CD8-positive, alpha-beta memory T cell (primary cell): ENCODE results near the gene NFIL3. TPM values are rescaled to one million over a fixed set of nuclear protein-coding genes. Genes with fewer than 3 reads are reported as not detected.

ENCODE experiments used
- CTCF ChIA-PET: fragments of 350-600 bp; sonication (Branson Sonifier 250); formaldehyde crosslinking; loops from one replicate; lab custom pipeline; 2021; ENCODE audit warnings: antibody characterized with exemption; lab: Charles Lee
- POLR2A ChIA-PET: fragments of 350-600 bp; sonication (Branson Sonifier 250); formaldehyde crosslinking; loops from one replicate; lab custom pipeline; 2021; ENCODE audit warnings: antibody characterized with exemption; lab: Charles Lee
- DNase-seq, 5 donors: peaks; one replicate each; pipeline versions ENCODE4 v3.0.0 to v3.0.0-alpha.2; 2020 to 2022; ENCODE audit warnings: mixed read lengths in 1 of 5
- H3K27ac ChIP-seq: one replicate; pipeline ENCODE4 v1.7.0; 2013; ENCODE audit warnings: low read depth, mild to moderate bottlenecking, low read length, moderate library complexity
- H3K27me3 ChIP-seq: 2 replicates; pipeline ENCODE4 v1.7.0; 2013; ENCODE audit warnings: low read length, mild to moderate bottlenecking; ENCODE audit not compliant: insufficient read depth, poor library complexity, severe bottlenecking
- H3K36me3 ChIP-seq: 2 replicates; pipeline ENCODE4 v1.7.0; 2013; ENCODE audit warnings: mild to moderate bottlenecking, low read length, moderate library complexity; ENCODE audit not compliant: insufficient read depth
- H3K4me1 ChIP-seq: 2 replicates; pipeline ENCODE4 v1.7.0; 2013; ENCODE audit warnings: mild to moderate bottlenecking, low read length, moderate library complexity; ENCODE audit not compliant: insufficient read depth
- H3K4me3 ChIP-seq: 2 replicates; pipeline ENCODE4 v1.7.0; 2013; ENCODE audit warnings: mild to moderate bottlenecking, low read length
- H3K9me3 ChIP-seq: 2 replicates; pipeline ENCODE4 v1.7.0; 2013; ENCODE audit warnings: mild to moderate bottlenecking, low read length
- H3K27ac Mint-ChIP-seq, 8 donors: one replicate each; pipeline ENCODE4 v1.8.0; 2020 to 2021; ENCODE audit warnings: mixed read lengths in 8 of 8, mild to moderate bottlenecking in 6 of 8, inconsistent platforms in 3 of 8, moderate library complexity in 3 of 8
- H3K27me3 Mint-ChIP-seq, 2 donors: one replicate each; pipeline ENCODE4 v1.8.0; 2020 to 2021; ENCODE audit warnings: mixed read lengths in 2 of 2, mild to moderate bottlenecking in 1 of 2, moderate library complexity in 1 of 2
- H3K36me3 Mint-ChIP-seq, 3 donors: one replicate each; pipeline ENCODE4 v1.8.0; 2020 to 2021; ENCODE audit warnings: mixed read lengths in 3 of 3, inconsistent platforms in 1 of 3, mild to moderate bottlenecking in 1 of 3
- H3K4me1 Mint-ChIP-seq, 3 donors: one replicate each; pipeline ENCODE4 v1.8.0; 2020 to 2021; ENCODE audit warnings: mixed read lengths in 3 of 3, inconsistent platforms in 1 of 3, mild to moderate bottlenecking in 1 of 3
- H3K4me3 Mint-ChIP-seq, 7 donors: one replicate each; pipeline ENCODE4 v1.8.0; 2020 to 2021; ENCODE audit warnings: mixed read lengths in 7 of 7, mild to moderate bottlenecking in 6 of 7, moderate library complexity in 4 of 7, inconsistent platforms in 2 of 7
- H3K9me3 Mint-ChIP-seq, 5 donors: one replicate each; pipeline ENCODE4 v1.8.0; 2020 to 2022; ENCODE audit warnings: mixed read lengths in 5 of 5, mild to moderate bottlenecking in 3 of 5, moderate library complexity in 2 of 5, inconsistent platforms in 1 of 5
- polyA plus RNA-seq: library from polyadenylated mRNA; unstranded; fragments of 300-500 nt; fragmentation: Illumina TruSeq; gene quantifications from one replicate; pipeline ENCODE4 v1.2.3, GENCODE V29; 2021
- total RNA-seq, 2 experiments: library from RNA; stranded (reverse); gene quantifications; one replicate each; pipeline ENCODE4 v1.2.3, GENCODE V29; 2021

NFIL3 gene
- total and polyA plus RNA-seq, 3 experiments from 2014 or later, result 5.4 to 69.3 (median 68.6) TPM

DNA sequence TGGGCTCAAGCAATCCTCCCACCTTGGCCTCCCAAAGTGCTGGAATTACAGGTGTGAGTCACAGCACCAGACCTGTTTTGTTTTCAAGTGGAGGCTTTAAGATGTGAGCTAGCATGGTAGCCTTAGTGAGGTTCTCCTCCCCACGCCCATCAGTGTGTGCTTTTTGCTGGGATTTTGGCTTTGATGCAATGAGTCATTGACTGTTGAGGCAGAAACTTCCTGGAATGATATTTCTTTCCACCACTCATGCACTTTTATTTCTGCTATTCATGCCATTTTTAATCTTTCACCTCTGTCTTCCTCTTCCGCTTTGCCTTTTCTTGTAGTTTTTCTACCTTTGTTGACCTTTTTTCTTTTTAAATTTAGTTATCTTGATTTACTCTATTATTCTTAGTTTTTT is 4.2 kb upstream of the NFIL3 start:
- no peaks in the 10 kb centered on the region for H3K27me3 ChIP-seq
- no peaks in the 10 kb centered on the region for H3K36me3 ChIP-seq
- CTCF ChIA-PET, result interaction anchor here (5.6 kb wide), 1 partner anchor 394 kb away, joined by 34 read pairs; no protein-coding TSS in a partner anchor
- H3K27ac Mint-ChIP-seq, result peak overlapping the region in 2 of 8 donors; percentile 25 to 80
- no peak overlapping the region for H3K4me3 ChIP-seq
- H3K4me1 Mint-ChIP-seq, result peaks cover 22 to 25% (median 24%) of the 10 kb centered on the region in 3 donors
- H3K4me3 Mint-ChIP-seq, result peak overlapping the region in 1 of 7 donors; percentile 37
- no peaks in the 10 kb centered on the region for H3K9me3 ChIP-seq
- no peak overlapping the region for H3K27ac ChIP-seq
- H3K27me3 Mint-ChIP-seq, result peaks cover 0 to 11% of the 10 kb centered on the region in 2 donors
- H3K4me1 ChIP-seq, result peaks cover 17% of the 10 kb centered on the region
- H3K36me3 Mint-ChIP-seq, result peaks cover 0 to 9% (median 0%) of the 10 kb centered on the region in 3 donors
- no peaks in the 10 kb centered on the region for H3K9me3 Mint-ChIP-seq
- DNase-seq, result no peak
- POLR2A ChIA-PET, result no interaction called here

DNA sequence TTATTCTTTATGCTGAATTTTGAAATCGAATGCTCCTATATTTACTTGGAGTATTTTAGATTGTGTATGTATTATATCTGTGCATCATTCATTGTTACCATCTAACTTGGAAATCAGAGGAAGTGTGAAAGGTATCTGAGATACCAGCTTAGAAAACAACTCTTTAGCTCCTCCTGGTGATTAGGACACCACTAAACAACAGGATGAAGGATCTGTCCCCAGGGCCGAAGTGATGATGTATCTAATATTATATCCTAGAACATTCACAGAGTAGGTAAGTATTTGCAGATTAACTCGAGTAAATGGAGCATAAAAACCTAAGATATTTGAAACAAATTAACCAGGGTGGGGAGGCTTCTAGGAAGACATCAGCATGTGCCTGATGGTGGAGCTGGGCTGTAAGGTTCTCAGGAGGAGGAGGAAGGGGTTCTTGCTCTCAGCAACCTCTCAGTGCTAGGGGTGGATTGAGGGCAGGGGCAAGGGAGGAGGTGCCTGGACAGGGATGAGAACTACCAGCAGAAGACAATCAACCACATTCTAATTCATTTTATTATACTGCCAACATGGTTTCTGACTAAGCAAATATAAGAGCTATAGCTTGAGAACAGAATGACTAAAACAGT is 2.6 kb upstream of the NFIL3 start:
- Mint-ChIP-seq H3K9me3 (no peaks in the 10 kb centered on the region), H3K27me3 (peaks cover 6 to 12% of the 10 kb centered on the region in 2 donors), H3K4me1 (peaks cover 36 to 39% (median 37%) of the 10 kb centered on the region in 3 donors), H3K36me3 (peaks cover 0 to 9% (median 0%) of the 10 kb centered on the region in 3 donors), H3K27ac (peak overlapping the region in 5 of 8 donors; percentile 8 to 88 (median 20)), H3K4me3 (peak overlapping the region in 5 of 7 donors; percentile 14 to 98 (median 85))
- Histone ChIP-seq H3K4me3 (no peak overlapping the region), H3K9me3 (no peaks in the 10 kb centered on the region), H3K27ac (no peak overlapping the region), H3K4me1 (peaks cover 32% of the 10 kb centered on the region), H3K27me3 (no peaks in the 10 kb centered on the region), H3K36me3 (no peaks in the 10 kb centered on the region)
- CTCF ChIA-PET, result interaction anchor here (0.6 to 5.6 kb wide), 16 partner anchors 10 to 511 kb away, joined by 3 to 51 read pairs (median 4); no protein-coding TSS in a partner anchor
- POLR2A ChIA-PET, result no interaction called here
- DNase-seq, result peak in 2 of 5 donors; percentile 22 to 29

DNA sequence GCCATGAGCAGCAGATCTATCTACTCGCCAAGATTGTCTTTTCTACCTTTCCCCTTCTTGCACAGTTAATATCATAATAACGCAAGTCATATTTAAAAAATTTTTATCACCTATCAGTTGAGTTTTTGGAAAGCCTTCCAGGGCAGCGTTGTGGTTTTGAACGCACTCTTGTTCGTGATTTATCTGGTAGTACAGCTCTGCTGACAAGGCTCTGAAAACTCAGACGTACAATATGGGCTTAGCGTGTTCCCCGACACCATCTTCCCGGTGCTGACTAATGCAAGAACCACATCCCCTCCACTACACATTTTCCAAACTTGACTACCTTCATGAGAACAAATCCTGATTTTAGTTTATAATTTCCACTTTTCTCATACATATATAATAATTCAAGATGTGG is 1.6 kb upstream of the NFIL3 start:
- peak overlapping the region; percentile 78 to 97 (median 90) for H3K27ac Mint-ChIP-seq
- H3K4me1 Mint-ChIP-seq, result peaks cover 39 to 44% (median 43%) of the 10 kb centered on the region in 3 donors
- no peaks in the 10 kb centered on the region for H3K9me3 Mint-ChIP-seq
- POLR2A ChIA-PET, result interaction anchor here (3.1 kb wide), 1 partner anchor 64 kb away, joined by 11 read pairs; the partner anchor contains the start of gene AUH
- H3K27me3 Mint-ChIP-seq, result peaks cover 12 to 18% of the 10 kb centered on the region in 2 donors
- H3K9me3 ChIP-seq, result no peaks in the 10 kb centered on the region
- H3K4me1 ChIP-seq, result peaks cover 38% of the 10 kb centered on the region
- H3K36me3 ChIP-seq, result no peaks in the 10 kb centered on the region
- DNase-seq, result no peak
- no peaks in the 10 kb centered on the region for H3K27me3 ChIP-seq
- CTCF ChIA-PET, result interaction anchor here (0.9 to 5.6 kb wide), 13 partner anchors 8 to 510 kb away, joined by 3 to 51 read pairs (median 4); no protein-coding TSS in a partner anchor
- H3K27ac ChIP-seq, result no peak overlapping the region
- peak overlapping the region; percentile 85 to 98 (median 87) for H3K4me3 Mint-ChIP-seq
- H3K4me3 ChIP-seq, result peak overlapping the region; percentile 50
- peaks cover 0 to 9% (median 0%) of the 10 kb centered on the region in 3 donors for H3K36me3 Mint-ChIP-seq

- Mint-ChIP-seq H3K4me3 (peak overlapping the region; percentile 85 to 98 (median 87)), H3K9me3 (no peaks in the 10 kb centered on the region), H3K36me3 (peaks cover 0 to 9% (median 0%) of the 10 kb centered on the region in 3 donors), H3K4me1 (peaks cover 41 to 46% (median 44%) of the 10 kb centered on the region in 3 donors), H3K27me3 (peaks cover 19 to 23% of the 10 kb centered on the region in 2 donors), H3K27ac (peak overlapping the region; percentile 78 to 97 (median 90))
- Histone ChIP-seq H3K4me1 (peaks cover 38% of the 10 kb centered on the region), H3K36me3 (no peaks in the 10 kb centered on the region), H3K9me3 (no peaks in the 10 kb centered on the region), H3K27me3 (no peaks in the 10 kb centered on the region), H3K4me3 (peak overlapping the region; percentile 50), H3K27ac (peak overlapping the region; percentile 60)
- ChIA-PET POLR2A (interaction anchor here (0.9 to 3.1 kb wide), 2 partner anchors 63 to 324 kb away, joined by 5 to 11 read pairs; partner anchors contain the start of gene AUH), CTCF (interaction anchor here (0.9 to 5.6 kb wide), 9 partner anchors 9 to 510 kb away, joined by 3 to 51 read pairs (median 5); partner anchors contain the start of gene AUH)
- DNase-seq, result peak; percentile 52 to 77 (median 57)
Observed at GRCh38 chr9:91424403-91425176, 958 bp upstream of the NFIL3 start.

DNA sequence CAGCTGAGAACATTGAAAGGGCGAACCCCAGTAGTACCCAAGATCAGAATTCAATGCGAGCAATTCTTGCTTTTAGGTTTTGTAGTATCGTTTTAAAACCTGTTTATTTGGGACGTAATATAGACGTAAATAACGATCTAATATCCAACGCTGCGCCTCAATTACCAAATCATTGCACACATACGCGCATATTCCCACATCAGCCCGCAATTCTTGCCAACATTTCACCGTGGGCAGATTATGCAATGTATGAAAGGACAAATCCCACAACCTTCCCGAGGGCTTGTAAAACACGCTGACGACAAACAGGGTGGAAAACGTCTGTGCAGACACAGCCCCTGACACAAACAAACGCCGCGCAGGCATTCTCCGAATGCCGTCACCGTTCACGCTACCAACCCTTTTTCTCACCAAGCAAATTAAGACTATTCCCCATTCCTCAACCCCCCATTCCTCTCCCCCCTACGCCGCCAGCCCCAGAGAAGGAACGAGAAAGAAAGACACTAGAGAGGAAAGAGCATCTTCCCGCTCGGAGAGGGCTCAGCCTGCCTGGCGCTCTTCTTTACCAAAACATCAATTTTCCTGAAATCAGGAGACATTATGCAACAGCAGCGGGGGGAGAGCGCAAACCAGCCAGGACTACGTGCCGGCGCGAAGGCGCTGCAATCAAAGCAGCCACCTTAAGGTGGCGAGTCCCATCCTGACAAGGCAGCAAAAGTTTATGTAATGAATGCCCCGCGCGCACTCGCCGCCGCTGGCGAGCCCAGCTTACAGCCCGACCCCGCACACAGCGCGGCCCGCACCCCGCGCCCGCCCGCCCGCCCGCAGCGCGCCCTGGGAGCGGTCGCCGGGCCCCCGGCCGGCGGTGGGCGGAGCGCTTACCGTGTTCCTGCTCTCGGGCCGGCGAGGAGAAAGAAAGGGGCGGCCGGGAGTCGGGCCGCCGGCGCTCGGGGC is 597 bp downstream of the NFIL3 start:
- Mint-ChIP-seq H3K9me3 (no peaks in the 10 kb centered on the region), H3K36me3 (peaks cover 0 to 9% (median 0%) of the 10 kb centered on the region in 3 donors), H3K4me3 (peak overlapping the region; percentile 88 to 98 (median 94)), H3K27me3 (peaks cover 23 to 33% of the 10 kb centered on the region in 2 donors), H3K27ac (peak overlapping the region; percentile 82 to 95 (median 89)), H3K4me1 (peaks cover 41 to 46% (median 44%) of the 10 kb centered on the region in 3 donors)
- DNase-seq, result peak; percentile 36 to 81 (median 53)
- H3K27me3 ChIP-seq, result no peaks in the 10 kb centered on the region
- peak overlapping the region; percentile 75 for H3K4me3 ChIP-seq
- CTCF ChIA-PET, result interaction anchor here (0.5 to 5.6 kb wide), 8 partner anchors 10 to 508 kb away, joined by 3 to 51 read pairs (median 5); partner anchors contain the start of gene AUH
- H3K4me1 ChIP-seq, result peaks cover 38% of the 10 kb centered on the region
- no peaks in the 10 kb centered on the region for H3K9me3 ChIP-seq
- peak overlapping the region; percentile 67 for H3K27ac ChIP-seq
- POLR2A ChIA-PET, result interaction anchor here (0.9 to 3.1 kb wide), 2 partner anchors 62 to 323 kb away, joined by 5 to 11 read pairs; partner anchors contain the start of gene AUH
- no peaks in the 10 kb centered on the region for H3K36me3 ChIP-seq

DNA sequence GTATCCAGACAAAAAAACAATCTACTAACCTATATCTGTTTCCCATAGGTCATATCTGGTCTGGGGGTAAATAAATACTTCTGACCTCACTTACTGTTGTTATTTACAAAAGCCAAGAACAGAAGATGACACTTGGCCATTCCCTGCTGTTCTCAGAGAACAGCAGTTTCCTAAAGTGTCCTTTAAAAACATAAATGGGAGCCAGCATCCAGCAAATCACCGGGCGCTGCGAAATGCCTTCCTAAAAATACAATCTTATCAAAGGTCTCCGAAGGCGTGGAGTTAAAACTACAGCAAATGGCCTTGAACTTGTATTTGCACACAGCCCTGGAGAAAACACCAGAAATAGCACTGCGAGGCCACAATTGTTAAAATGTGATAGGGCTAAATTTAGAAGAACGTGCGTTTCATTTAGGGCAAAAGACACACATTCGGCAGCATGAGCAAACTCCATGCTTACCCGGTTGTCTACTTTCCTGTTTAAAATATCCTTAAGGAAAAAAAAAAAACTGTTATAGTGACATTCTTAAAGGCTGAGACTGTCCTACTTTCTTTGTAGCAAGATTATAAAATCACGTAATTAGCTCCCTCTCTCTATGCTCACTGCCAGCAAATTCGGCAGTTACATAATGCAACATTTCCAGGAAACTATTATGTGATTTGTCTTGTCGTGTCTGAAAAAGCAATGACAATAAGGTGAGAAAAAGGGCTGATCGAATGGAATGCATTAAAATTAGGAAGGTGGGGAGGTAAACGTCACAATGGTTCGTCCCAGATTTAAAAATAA is 1.5 kb downstream of the NFIL3 start:
- ChIA-PET POLR2A (interaction anchor here (3.1 kb wide), 1 partner anchor 61 kb away, joined by 11 read pairs; the partner anchor contains the start of gene AUH), CTCF (interaction anchor here (1.2 to 2.8 kb wide), 3 partner anchors 11 to 385 kb away, joined by 3 to 6 read pairs (median 5); no protein-coding TSS in a partner anchor)
- DNase-seq, result no peak
- no peaks in the 10 kb centered on the region for H3K36me3 ChIP-seq
- H3K36me3 Mint-ChIP-seq, result peaks cover 0 to 9% (median 0%) of the 10 kb centered on the region in 3 donors
- H3K27ac ChIP-seq, result peak overlapping the region; percentile 67
- H3K4me3 ChIP-seq, result peak overlapping the region; percentile 75
- peaks cover 22 to 36% of the 10 kb centered on the region in 2 donors for H3K27me3 Mint-ChIP-seq
- no peaks in the 10 kb centered on the region for H3K9me3 Mint-ChIP-seq
- H3K27me3 ChIP-seq, result no peaks in the 10 kb centered on the region
- peak overlapping the region; percentile 88 to 98 (median 94) for H3K4me3 Mint-ChIP-seq
- H3K9me3 ChIP-seq, result no peaks in the 10 kb centered on the region
- H3K4me1 ChIP-seq, result peaks cover 38% of the 10 kb centered on the region
- H3K27ac Mint-ChIP-seq, result peak overlapping the region in 7 of 8 donors; percentile 34 to 91 (median 43)
- peaks cover 41 to 46% (median 44%) of the 10 kb centered on the region in 3 donors for H3K4me1 Mint-ChIP-seq
